Heart right ventricle (tissue), 16 donors: ENCODE measurements around the gene FAM120B. TPM values are rescaled to one million over a fixed set of nuclear protein-coding genes. Genes with fewer than 3 reads are reported as not detected.

Experiments
- ATAC-seq, 8 donors: fragments of 200-7000 bp; cut with Tn5 transposase; one replicate each; pipeline ENCODE4 v1.9.1; 2020; ENCODE audit warnings: mild to moderate bottlenecking in 8 of 8, moderate library complexity in 8 of 8, moderate number of reproducible peaks in 1 of 8
- DNase-seq, 2 donors: peaks; one replicate each; pipeline ENCODE4 v3.0.0-alpha.2; 2020
- H3K27ac ChIP-seq, 10 donors: fragments of 200-600 bp; sonication (generic) in 2 of 10; one replicate each; pipeline versions ENCODE4 v1.5.0 to v1.8.0; 2020 to 2022; ENCODE audit warnings: mild to moderate bottlenecking in 3 of 10
- H3K27me3 ChIP-seq, 7 donors: fragments of 200-600 bp; one replicate each; pipeline ENCODE4 v1.8.0; 2021 to 2022; ENCODE audit warnings: mild to moderate bottlenecking in 2 of 7
- H3K36me3 ChIP-seq, 9 donors: fragments of 200-600 bp; sonication (generic) in 1 of 9; one replicate each; pipeline versions ENCODE4 v1.5.0 to v1.8.0; 2020 to 2022; ENCODE audit warnings: mild to moderate bottlenecking in 2 of 9
- H3K4me1 ChIP-seq, 9 donors: fragments of 200-600 bp; sonication (generic) in 1 of 9; one replicate each; pipeline versions ENCODE4 v1.5.0 to v1.8.0; 2020 to 2022; ENCODE audit warnings: mild to moderate bottlenecking in 4 of 9
- H3K4me3 ChIP-seq, 10 donors: fragments of 200-600 bp; sonication (generic) in 2 of 10; one replicate each; pipeline versions ENCODE4 v1.5.0 to v1.8.0; 2020 to 2022; ENCODE audit warnings: mild to moderate bottlenecking in 7 of 10, moderate library complexity in 2 of 10
- H3K9me3 ChIP-seq, 11 donors: fragments of 200-600 bp in 10 of 11; sonication (generic) in 2 of 11; one replicate each; pipeline versions ENCODE4 v1.5.0 to v1.8.0; 2013 to 2022; ENCODE audit warnings: mild to moderate bottlenecking in 2 of 11, control low read depth in 1 of 11, moderate library complexity in 1 of 11
- WGBS, 2 donors: extraction: QIAGEN DNeasy Blood & Tissue Kit; methylation state at CpG; one replicate each; pipeline ENCODE4 v1.1.7; 2013; ENCODE audit warnings: inconsistent platforms in 1 of 2; 5-methylcytosine and 5-hydroxymethylcytosine counted together
- intact Hi-C, 10 donors: fragments of 100-400 bp; cut with DNase I; formaldehyde crosslinking; loops; one replicate each; pipeline versions ENCODE4 v1.11.1 to v1.14.2; 2022
- polyA plus RNA-seq, 2 donors: library from polyadenylated mRNA; stranded (reverse); fragments of 200-250 nt; gene quantifications; one replicate each; pipeline ENCODE4 v1.2.3, GENCODE V29; 2013
- total RNA-seq, 10 donors: library from RNA; stranded (reverse); fragmentation: NEBNext Ultra II Directional in 3 of 10; extraction: Animal tissue kit (Norgen Biotek cat#: 25700) in 3 of 10; gene quantifications; one replicate each; pipeline versions ENCODE4 v1.2.1 to v1.2.4, GENCODE V29; 2021 to 2023
- TF ChIP-seq, protein P1 (sequence below), 9 donors: fragments of 200-600 bp; sonication (generic) in 2 of 9; IDR thresholded peaks; one replicate each; pipeline versions ENCODE4 v1.5.0 to v1.8.0; 2021 to 2022; ENCODE audit warnings: antibody characterized with exemption in 9 of 9, mild to moderate bottlenecking in 5 of 9, moderate library complexity in 1 of 9
- donor health status: Arrhythmogenic right ventricular cardiomyopathy.
- donor health status: ischemic (EF 13 %, LVEDD 7.1; RV severe dilation, severe dysfunction).
- donor health status: healthy with polysubstance abuse.
- donor health status: DM: no; HTN: yes; CAD: no.
- donor health status: DM: no; HTN: no; CAD: no.
- donor health status: ischemic (EF 25% LVEDD 6.9; RV normal size, moderate dysfunction).
- donor health status: ischemic (EF 25% LVEDD 5.7; RV mildly dilated, moderate dysfunction).
- donor health status: healthy.
- donor health status: DM: yes; HTN: yes; CAD: no.
- donor health status: Ischemic cardiomyopathy.
- donor health status: ischemic (EF 35%, LVEDD 5.7; RV mildly dilated, moderate dysfunction).
- donor health status: nonischemic (EF 11% LVEDD 7.7; RV severe dilation, severe dysfunction).
- donor health status: DM: yes; HTN: yes; CAD: no.
- donor health status: PGD.
- donor health status: ischemic (EF 29% LVEDD 5.4; RV normal size, mild dysfunction).
- donor health status: nonischemic (EF 23%, LVEDD 6.1; RV moderate dilation, normal function).

The FAM120B gene
- total and polyA plus RNA-seq, 12 donors = 7.7 to 31.0 (median 23.9) TPM

DNA sequence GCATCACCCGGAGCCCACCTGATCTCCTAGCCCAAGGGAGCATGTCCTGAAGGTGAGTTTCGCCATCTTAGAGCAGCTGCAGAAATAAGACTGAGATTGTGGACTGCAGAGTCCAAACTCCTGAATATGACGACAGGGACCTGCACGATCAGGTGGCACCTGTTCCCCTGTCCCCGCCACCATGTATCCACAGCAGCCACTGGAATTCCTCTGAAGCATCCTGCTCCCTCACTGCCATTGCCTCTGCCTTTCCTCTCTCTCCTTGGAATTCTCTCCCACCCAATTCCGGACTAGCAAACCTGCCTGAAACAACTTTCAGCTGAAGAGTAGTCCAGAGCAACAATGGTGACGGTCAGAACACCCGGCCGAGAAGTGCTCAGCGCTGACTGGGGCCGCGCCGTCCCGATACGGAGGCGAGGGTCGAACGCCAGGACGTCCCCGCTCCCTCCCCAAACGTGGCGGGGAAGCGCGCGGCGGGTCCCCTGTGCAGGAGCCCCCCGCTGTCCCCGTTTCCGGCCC, 694 bp upstream of the FAM120B start:
- peak overlapping the region; percentile 59 to 98 (median 86) for H3K4me3 ChIP-seq
- no peak for ATAC-seq
- no peak for DNase-seq
- TF ChIP-seq, protein P1, sequence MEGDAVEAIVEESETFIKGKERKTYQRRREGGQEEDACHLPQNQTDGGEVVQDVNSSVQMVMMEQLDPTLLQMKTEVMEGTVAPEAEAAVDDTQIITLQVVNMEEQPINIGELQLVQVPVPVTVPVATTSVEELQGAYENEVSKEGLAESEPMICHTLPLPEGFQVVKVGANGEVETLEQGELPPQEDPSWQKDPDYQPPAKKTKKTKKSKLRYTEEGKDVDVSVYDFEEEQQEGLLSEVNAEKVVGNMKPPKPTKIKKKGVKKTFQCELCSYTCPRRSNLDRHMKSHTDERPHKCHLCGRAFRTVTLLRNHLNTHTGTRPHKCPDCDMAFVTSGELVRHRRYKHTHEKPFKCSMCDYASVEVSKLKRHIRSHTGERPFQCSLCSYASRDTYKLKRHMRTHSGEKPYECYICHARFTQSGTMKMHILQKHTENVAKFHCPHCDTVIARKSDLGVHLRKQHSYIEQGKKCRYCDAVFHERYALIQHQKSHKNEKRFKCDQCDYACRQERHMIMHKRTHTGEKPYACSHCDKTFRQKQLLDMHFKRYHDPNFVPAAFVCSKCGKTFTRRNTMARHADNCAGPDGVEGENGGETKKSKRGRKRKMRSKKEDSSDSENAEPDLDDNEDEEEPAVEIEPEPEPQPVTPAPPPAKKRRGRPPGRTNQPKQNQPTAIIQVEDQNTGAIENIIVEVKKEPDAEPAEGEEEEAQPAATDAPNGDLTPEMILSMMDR (IDR thresholded peaks at IDR 0.05) = no peak
- peaks cover 0 to under 1% (median 0%) of the 10 kb centered on the region in 9 donors for H3K36me3 ChIP-seq
- H3K27ac ChIP-seq = peak overlapping the region; percentile 44 to 97 (median 92)
- H3K9me3 ChIP-seq = no peaks in the 10 kb centered on the region
- intact Hi-C loops = loop anchor here in 3 of 10 donors (5.0 to 10.0 kb wide), 3 partner anchors 36 to 474 kb away; no protein-coding TSS in a partner anchor
- H3K27me3 ChIP-seq = peaks cover 0 to under 1% (median 0%) of the 10 kb centered on the region in 7 donors
- peaks cover 14 to 56% (median 40%) of the 10 kb centered on the region in 9 donors for H3K4me1 ChIP-seq
- 10 to 11% methylated on average over 29 of the region's 29 CpGs for WGBS, 2 donors

DNA sequence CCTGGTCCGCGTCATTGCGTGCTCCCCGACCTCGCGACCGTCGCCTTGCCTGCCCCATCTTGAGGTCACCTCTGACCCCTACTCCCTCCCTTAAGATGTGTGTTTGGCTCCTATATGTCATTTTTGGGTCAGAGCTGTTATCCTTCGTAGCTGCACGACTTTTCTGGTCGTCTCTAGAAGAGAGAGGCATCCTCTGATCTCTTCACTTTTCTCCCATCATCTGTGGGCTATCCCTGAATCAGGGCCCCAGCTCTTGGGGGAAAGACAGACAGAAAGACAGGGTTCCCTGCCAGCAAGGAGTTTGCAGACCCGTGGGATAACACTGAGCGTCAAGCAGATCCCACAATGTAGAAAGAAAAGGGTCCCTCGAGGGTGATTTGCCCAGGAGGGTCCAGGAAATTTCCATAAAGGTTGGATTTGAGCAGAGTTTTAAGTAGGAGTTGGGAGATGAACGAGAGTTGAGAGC, 555 bp downstream of the FAM120B start:
- Histone ChIP-seq H3K9me3 (no peaks in the 10 kb centered on the region), H3K27ac (peak overlapping the region; percentile 44 to 97 (median 93)), H3K36me3 (peaks cover 0 to 10% (median 0%) of the 10 kb centered on the region in 9 donors), H3K4me3 (peak overlapping the region; percentile 59 to 98 (median 86)), H3K27me3 (no peaks in the 10 kb centered on the region), H3K4me1 (peaks cover 14 to 56% (median 46%) of the 10 kb centered on the region in 9 donors)
- no peak for DNase-seq
- intact Hi-C loops = loop anchor here in 3 of 10 donors (5.0 to 10.0 kb wide), 3 partner anchors 35 to 475 kb away; no protein-coding TSS in a partner anchor
- TF ChIP-seq, protein P1 (IDR thresholded peaks at IDR 0.05) = no peak
- WGBS, 2 donors = 7 to 8% methylated on average over 15 of the region's 15 CpGs
- no peak for ATAC-seq

DNA sequence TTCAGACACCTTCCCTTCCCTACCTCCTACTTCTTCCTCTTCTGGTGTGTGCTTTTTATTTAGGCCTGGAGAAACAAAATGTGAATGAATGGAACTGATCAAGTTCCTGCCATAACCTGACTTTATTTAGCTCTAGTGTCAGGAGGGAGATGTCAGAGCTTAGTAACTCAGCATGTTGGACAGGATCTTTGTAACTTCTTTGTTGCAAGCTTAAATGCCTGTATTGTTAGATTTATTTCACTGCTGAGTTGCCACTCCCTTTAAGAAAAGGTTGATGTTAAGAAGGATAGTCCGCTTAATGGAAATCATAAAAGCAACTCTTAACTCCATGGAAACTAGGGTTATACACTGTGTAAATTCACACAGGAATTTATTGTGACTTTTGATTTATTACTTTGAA, 2.2 kb downstream of the FAM120B start:
- H3K27ac ChIP-seq = no peak overlapping the region
- H3K4me3 ChIP-seq = no peak overlapping the region
- DNase-seq = no peak
- no peaks in the 10 kb centered on the region for H3K27me3 ChIP-seq
- H3K9me3 ChIP-seq = no peaks in the 10 kb centered on the region
- intact Hi-C loops = loop anchor here in 3 of 10 donors (5.0 to 10.0 kb wide), 3 partner anchors 34 to 476 kb away; no protein-coding TSS in a partner anchor
- peaks cover 17 to 70% (median 56%) of the 10 kb centered on the region in 9 donors for H3K4me1 ChIP-seq
- H3K36me3 ChIP-seq = peaks cover 0 to 16% (median 0%) of the 10 kb centered on the region in 9 donors
- 96 to 98% methylated on average over 1 of the region's 1 CpG for WGBS, 2 donors
- TF ChIP-seq, protein P1 (IDR thresholded peaks at IDR 0.05) = no peak
- ATAC-seq = no peak

DNA sequence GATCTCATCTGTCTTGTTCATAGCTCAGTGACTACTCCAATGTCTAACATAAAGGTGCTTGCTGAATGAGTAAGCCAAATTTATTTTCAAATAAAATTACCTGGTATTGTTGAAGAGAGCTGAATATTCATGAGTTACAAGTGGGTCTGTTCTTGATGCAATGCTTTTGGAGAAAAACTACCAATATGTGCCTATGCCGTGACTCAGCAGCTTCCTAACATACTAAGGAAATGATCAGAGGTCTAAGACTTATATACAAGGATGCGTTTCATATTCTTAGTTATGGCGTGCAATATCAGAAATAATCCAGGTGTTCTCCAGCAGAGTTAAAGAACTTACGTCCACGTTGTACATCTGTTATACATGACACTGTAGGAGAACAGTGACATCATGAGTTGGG, 5.1 kb downstream of the FAM120B start:
- 77 to 85% methylated on average over 5 of the region's 5 CpGs for WGBS, 2 donors
- Histone ChIP-seq H3K36me3 (peaks cover 0 to 16% (median 0%) of the 10 kb centered on the region in 9 donors), H3K4me3 (no peak overlapping the region), H3K27me3 (no peaks in the 10 kb centered on the region), H3K27ac (no peak overlapping the region), H3K4me1 (peaks cover 14 to 76% (median 65%) of the 10 kb centered on the region in 9 donors), H3K9me3 (no peaks in the 10 kb centered on the region)
- intact Hi-C loops = loop anchor here in 2 of 10 donors (10.0 kb wide), 1 partner anchor 213 kb away; no protein-coding TSS in a partner anchor
- TF ChIP-seq, protein P1 (IDR thresholded peaks at IDR 0.05) = no peak
- ATAC-seq = no peak
- DNase-seq = no peak
